ENCODE results near the gene TEC. TPM values are rescaled to one million over a fixed set of nuclear protein-coding genes. Genes with fewer than 3 reads are reported as not detected.
A peak's percentile ranks its signal among the peaks of the same experiment; 100 is the strongest.

Gene TEC
- total RNA-seq, 4 donors from 2014 or later, result 0.20 to 1.9 (median 1.1) TPM

GRCh38 chr4:48275686-48276085 is 6.0 kb upstream of the TEC start:
- TF ChIP-seq CTCF (IDR thresholded peaks at IDR 0.05 in 4 of 5, conservative IDR thresholded peaks at IDR 0.05 in 1 of 5), result no peak
- ATAC-seq, result no peak
- in situ Hi-C loops (cut with MboI; ENCODE audit: low sequenced_read_pairs in 4 of 4) (no loop called here), intact Hi-C loops (cut with DNase I; ENCODE audit: low total_unique reads) (no loop called here)
- no peak overlapping the region for H3K4me3 ChIP-seq
- H3K27me3 ChIP-seq, result no peaks in the 10 kb centered on the region
- no peak for DNase-seq
- no peak overlapping the region for H3K27ac ChIP-seq
- no peaks in the 10 kb centered on the region for H3K36me3 ChIP-seq
- H3K4me1 ChIP-seq, result no peaks in the 10 kb centered on the region
- no peaks in the 10 kb centered on the region for H3K9me3 ChIP-seq

GRCh38 chr4:48275247-48275646 is 5.6 kb upstream of the TEC start:
- intact Hi-C loops (cut with DNase I; ENCODE audit: low total_unique reads), result no loop called here
- TF ChIP-seq CTCF (IDR thresholded peaks at IDR 0.05 in 4 of 5, conservative IDR thresholded peaks at IDR 0.05 in 1 of 5) (peak in 1 of 5 experiments; percentile 10), POLR2A (IDR thresholded peaks at IDR 0.05) (no peak)
- ATAC-seq (no peak), DNase-seq (no peak)
- in situ Hi-C loops (cut with MboI; ENCODE audit: low sequenced_read_pairs in 4 of 4), result no loop called here
- Histone ChIP-seq H3K4me1 (peaks cover 2 to 4% of the 10 kb centered on the region in 2 donors), H3K36me3 (no peaks in the 10 kb centered on the region), H3K27ac (no peak overlapping the region), H3K4me3 (no peak overlapping the region), H3K27me3 (no peaks in the 10 kb centered on the region), H3K9me3 (no peaks in the 10 kb centered on the region)

- TF ChIP-seq POLR2A (IDR thresholded peaks at IDR 0.05) (no peak), CTCF (IDR thresholded peaks at IDR 0.05 in 4 of 5, conservative IDR thresholded peaks at IDR 0.05 in 1 of 5) (no peak)
- no peak overlapping the region for H3K4me3 ChIP-seq
- no peak for ATAC-seq
- peaks cover 5% of the 10 kb centered on the region in 2 donors for H3K4me1 ChIP-seq
- H3K9me3 ChIP-seq, result no peaks in the 10 kb centered on the region
- intact Hi-C loops (cut with DNase I; ENCODE audit: low total_unique reads) (no loop called here), in situ Hi-C loops (cut with MboI; ENCODE audit: low sequenced_read_pairs in 4 of 4) (no loop called here)
- no peaks in the 10 kb centered on the region for H3K27me3 ChIP-seq
- no peaks in the 10 kb centered on the region for H3K36me3 ChIP-seq
- no peak overlapping the region for H3K27ac ChIP-seq
- DNase-seq, result no peak
These were observed 2.0 kb upstream of the TEC start for GRCh38 chr4:48271626-48272025.

GRCh38 chr4:48270951-48271473 is 1.4 kb upstream of the TEC start:
- no peak overlapping the region for H3K4me3 ChIP-seq
- no peaks in the 10 kb centered on the region for H3K27me3 ChIP-seq
- DNase-seq (no peak), ATAC-seq (no peak)
- peak overlapping the region in 3 of 4 donors; percentile 88 to 93 (median 91) for H3K27ac ChIP-seq
- H3K9me3 ChIP-seq, result no peaks in the 10 kb centered on the region
- TF ChIP-seq CTCF (IDR thresholded peaks at IDR 0.05 in 4 of 5, conservative IDR thresholded peaks at IDR 0.05 in 1 of 5), result no peak
- no peak for TF ChIP-seq POLR2A (IDR thresholded peaks at IDR 0.05)
- intact Hi-C loops (cut with DNase I; ENCODE audit: low total_unique reads), result no loop called here
- H3K36me3 ChIP-seq, result no peaks in the 10 kb centered on the region
- H3K4me1 ChIP-seq, result peaks cover 5% of the 10 kb centered on the region in 2 donors
- in situ Hi-C loops (cut with MboI; ENCODE audit: low sequenced_read_pairs in 4 of 4), result no loop called here

- ATAC-seq, result peak in 1 of 2 donors; percentile 6
- intact Hi-C loops (cut with DNase I; ENCODE audit: low total_unique reads) (no loop called here), in situ Hi-C loops (cut with MboI; ENCODE audit: low sequenced_read_pairs in 4 of 4) (no loop called here)
- no peak for TF ChIP-seq POLR2A (IDR thresholded peaks at IDR 0.05)
- no peak for TF ChIP-seq CTCF (IDR thresholded peaks at IDR 0.05 in 4 of 5, conservative IDR thresholded peaks at IDR 0.05 in 1 of 5)
- DNase-seq, result no peak
- H3K36me3 ChIP-seq, result no peaks in the 10 kb centered on the region
- H3K27me3 ChIP-seq, result no peaks in the 10 kb centered on the region
- no peaks in the 10 kb centered on the region for H3K9me3 ChIP-seq
- peaks cover 5% of the 10 kb centered on the region in 2 donors for H3K4me1 ChIP-seq
- peak overlapping the region; percentile 92 to 100 (median 94) for H3K4me3 ChIP-seq
- peak overlapping the region; percentile 88 to 94 (median 92) for H3K27ac ChIP-seq
These were observed 872 bp upstream of the TEC start for GRCh38 chr4:48270523-48270897.

Measured in gastrocnemius medialis (tissue), 4 donors.